ENCODE measurements around the gene ZDHHC14.

Gene ZDHHC14

GRCh38 chr6:157538698-157539097 lies 157.7 kb downstream of the ZDHHC14 start:
- no peak for DNase-seq (ENCODE audit: low spot score)
- H3K36me3 ChIP-seq (ENCODE audit: low read depth): no peaks in the 10 kb centered on the region
- H3K27ac ChIP-seq (ENCODE audit: poor library complexity, severe bottlenecking): no peak overlapping the region
- H3K4me1 ChIP-seq (ENCODE audit: insufficient read depth, poor library complexity, severe bottlenecking): peaks cover 15% of the 10 kb centered on the region
- no peaks in the 10 kb centered on the region for H3K9me3 ChIP-seq (ENCODE audit: severe bottlenecking)
- ATAC-seq (ENCODE audit: low read depth): no peak
- no peaks in the 10 kb centered on the region for H3K27me3 ChIP-seq (ENCODE audit: insufficient read depth, poor library complexity, severe bottlenecking)
- no peak for TF ChIP-seq CTCF (IDR thresholded peaks at IDR 0.05; ENCODE audit: poor library complexity, severe bottlenecking)
- no peak overlapping the region for H3K4me3 ChIP-seq (ENCODE audit: severe bottlenecking)

GRCh38 chr6:157539421-157539822 lies 158.4 kb downstream of the ZDHHC14 start:
- no peak for TF ChIP-seq CTCF (IDR thresholded peaks at IDR 0.05; ENCODE audit: poor library complexity, severe bottlenecking)
- no peaks in the 10 kb centered on the region for H3K27me3 ChIP-seq (ENCODE audit: insufficient read depth, poor library complexity, severe bottlenecking)
- peaks cover 15% of the 10 kb centered on the region for H3K4me1 ChIP-seq (ENCODE audit: insufficient read depth, poor library complexity, severe bottlenecking)
- no peaks in the 10 kb centered on the region for H3K36me3 ChIP-seq (ENCODE audit: low read depth)
- no peak overlapping the region for H3K27ac ChIP-seq (ENCODE audit: poor library complexity, severe bottlenecking)
- DNase-seq (ENCODE audit: low spot score): no peak
- no peak overlapping the region for H3K4me3 ChIP-seq (ENCODE audit: severe bottlenecking)
- H3K9me3 ChIP-seq (ENCODE audit: severe bottlenecking): no peaks in the 10 kb centered on the region
- no peak for ATAC-seq (ENCODE audit: low read depth)

DNA sequence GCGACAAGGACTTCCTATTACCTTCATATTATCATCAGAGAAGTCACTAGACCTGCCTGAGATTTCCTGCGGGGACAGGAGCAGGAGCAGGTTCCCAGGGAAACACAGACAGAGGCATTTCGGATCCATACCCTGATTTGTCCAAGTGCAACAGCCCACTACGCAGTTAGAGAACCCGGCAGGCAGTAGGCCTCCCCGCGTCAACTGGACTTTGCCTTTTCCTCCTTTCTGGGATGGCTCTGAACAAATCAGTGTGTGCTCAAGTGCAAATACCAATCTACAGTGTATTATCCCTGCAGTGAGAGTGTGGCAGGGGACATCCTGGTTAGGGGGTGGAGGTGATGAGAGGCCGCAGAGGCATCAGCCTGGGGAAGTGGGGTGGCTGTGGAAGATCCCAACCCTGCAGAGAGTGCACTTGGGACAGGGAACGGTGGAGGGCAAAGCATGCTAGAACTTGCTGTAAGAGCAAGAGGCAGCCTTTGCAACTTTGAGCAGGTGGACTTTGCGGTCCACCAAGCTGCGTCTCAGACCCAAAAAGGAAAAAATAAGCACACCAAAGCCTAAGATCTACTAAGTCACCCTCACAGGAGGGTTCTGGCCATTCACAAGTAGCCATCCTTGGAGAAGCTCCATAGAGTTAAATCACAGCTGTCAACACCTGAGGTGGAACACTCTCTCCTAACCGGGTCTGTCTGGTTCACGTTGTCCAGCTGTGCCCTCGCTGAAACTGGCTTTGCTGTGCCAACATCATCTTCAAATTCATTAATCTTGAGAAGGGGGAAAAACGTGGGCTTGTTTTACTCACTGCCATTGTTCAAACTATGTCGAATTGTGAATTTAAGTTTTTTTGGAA lies 159.1 kb downstream of the ZDHHC14 start:
- no peaks in the 10 kb centered on the region for H3K27me3 ChIP-seq (ENCODE audit: insufficient read depth, poor library complexity, severe bottlenecking)
- ATAC-seq (ENCODE audit: low read depth) (no peak), DNase-seq (ENCODE audit: low spot score) (no peak)
- TF ChIP-seq CTCF (IDR thresholded peaks at IDR 0.05; ENCODE audit: poor library complexity, severe bottlenecking): no peak
- H3K4me1 ChIP-seq (ENCODE audit: insufficient read depth, poor library complexity, severe bottlenecking): peaks cover 13% of the 10 kb centered on the region
- H3K9me3 ChIP-seq (ENCODE audit: severe bottlenecking): no peaks in the 10 kb centered on the region
- H3K4me3 ChIP-seq (ENCODE audit: severe bottlenecking): no peak overlapping the region
- H3K27ac ChIP-seq (ENCODE audit: poor library complexity, severe bottlenecking): no peak overlapping the region
- no peaks in the 10 kb centered on the region for H3K36me3 ChIP-seq (ENCODE audit: low read depth)

DNA sequence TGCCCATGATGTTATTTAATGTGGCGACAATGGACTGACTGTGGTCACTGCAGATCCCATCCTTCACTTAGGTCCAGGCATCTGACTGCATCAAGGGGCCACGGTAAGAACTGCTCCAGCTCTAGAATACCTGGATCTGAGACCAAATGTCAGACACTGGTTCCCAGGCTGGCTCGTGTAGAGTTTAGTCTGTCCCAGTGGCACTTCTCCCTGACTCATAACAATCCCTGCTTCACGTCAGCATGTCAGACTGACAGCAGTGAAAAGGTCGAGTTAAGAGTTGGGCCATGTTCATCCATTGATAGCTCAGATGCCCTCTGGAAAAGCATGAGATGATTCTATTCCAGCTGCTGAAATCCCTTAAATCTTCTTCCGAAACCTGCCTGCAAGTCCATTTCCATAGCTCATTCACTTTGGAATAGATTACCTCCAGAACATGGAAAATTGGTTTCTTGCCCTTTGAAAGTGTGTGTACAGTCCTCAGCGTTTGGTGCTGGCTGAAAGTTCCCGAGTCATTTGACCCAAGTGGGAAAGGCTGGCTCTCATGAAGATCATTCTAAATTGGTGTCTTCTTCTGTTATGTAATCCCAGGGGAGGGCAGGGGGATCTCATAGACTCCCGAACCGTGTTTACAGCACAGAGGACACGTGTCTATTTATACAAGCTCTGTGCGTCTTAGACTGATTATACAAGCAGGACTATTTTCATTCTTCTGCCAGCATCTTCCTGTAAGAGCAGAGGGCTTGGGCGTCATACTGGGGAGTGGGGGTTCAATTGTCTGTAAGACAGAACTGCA lies 160.8 kb downstream of the ZDHHC14 start:
- H3K9me3 ChIP-seq (ENCODE audit: severe bottlenecking): no peaks in the 10 kb centered on the region
- H3K27ac ChIP-seq (ENCODE audit: poor library complexity, severe bottlenecking): no peak overlapping the region
- H3K36me3 ChIP-seq (ENCODE audit: low read depth): no peaks in the 10 kb centered on the region
- H3K4me1 ChIP-seq (ENCODE audit: insufficient read depth, poor library complexity, severe bottlenecking): no peaks in the 10 kb centered on the region
- TF ChIP-seq CTCF (IDR thresholded peaks at IDR 0.05; ENCODE audit: poor library complexity, severe bottlenecking): no peak
- ATAC-seq (ENCODE audit: low read depth) (no peak), DNase-seq (ENCODE audit: low spot score) (no peak)
- no peaks in the 10 kb centered on the region for H3K27me3 ChIP-seq (ENCODE audit: insufficient read depth, poor library complexity, severe bottlenecking)
- H3K4me3 ChIP-seq (ENCODE audit: severe bottlenecking): no peak overlapping the region
